Keratinocyte (primary cell): ENCODE data around the gene TRIM13. TPM values are rescaled to one million over a fixed set of nuclear protein-coding genes. Genes with fewer than 3 reads are reported as not detected.

ENCODE experiments used
- DNase-seq: peaks from one replicate; pipeline ENCODE4 v3.0.0-alpha.2; 2011; ENCODE audit warnings: low read depth, missing footprints, low spot score
- FAIRE-seq: peaks from 2 replicates; lab custom pipeline; 2011; peaks lifted over from hg19 to GRCh38; lab: Jason Lieb, UNC
- H2AFZ ChIP-seq: 2 replicates; pipeline ENCODE4 v1.6.0; 2012; ENCODE audit warnings: low read length, control low read depth, inconsistent platforms; ENCODE audit not compliant: control insufficient read depth
- H3K27ac ChIP-seq: 2 replicates; pipeline ENCODE4 v1.5.1; 2011; ENCODE audit warnings: low read length; ENCODE audit not compliant: control insufficient read depth, insufficient read depth
- H3K27me3 ChIP-seq: 3 replicates; pipeline ENCODE4 v1.6.0; 2011; ENCODE audit warnings: low read length; ENCODE audit not compliant: control insufficient read depth, insufficient read depth; ENCODE audit errors: extremely low read depth
- H3K36me3 ChIP-seq, 2 experiments: 2 replicates in 1 of 2; 3 replicates in 1 of 2; pipeline ENCODE4 v1.5.1; 2011; ENCODE audit warnings: low read length in 2 of 2, mild to moderate bottlenecking in 1 of 2; ENCODE audit not compliant: control insufficient read depth in 2 of 2, insufficient read depth in 2 of 2; ENCODE audit errors: extremely low read depth in 1 of 2
- H3K4me1 ChIP-seq: 3 replicates; pipeline ENCODE4 v1.5.1; 2011; ENCODE audit warnings: low read length; ENCODE audit not compliant: control insufficient read depth, insufficient read depth; ENCODE audit errors: extremely low read depth
- H3K4me2 ChIP-seq: 3 replicates; pipeline ENCODE4 v1.6.0; 2011; ENCODE audit warnings: low read depth, low read length; ENCODE audit not compliant: control insufficient read depth, insufficient read depth; ENCODE audit errors: extremely low read depth
- H3K4me3 ChIP-seq, 3 experiments: fragments of 200-600 bp in 1 of 3; sonication (generic) in 1 of 3; 2 replicates in 2 of 3; 3 replicates in 1 of 3; pipeline ENCODE4 v1.5.1; 2011 to 2016; ENCODE audit warnings: low read length in 3 of 3, mild to moderate bottlenecking in 3 of 3, control low read depth in 2 of 3, inconsistent platforms in 1 of 3, low read depth in 1 of 3, mixed read lengths in 1 of 3, mixed run types in 1 of 3, moderate library complexity in 1 of 3; ENCODE audit not compliant: control insufficient read depth in 2 of 3, insufficient read depth in 2 of 3; ENCODE audit errors: extremely low read depth in 1 of 3
- H3K79me2 ChIP-seq: 2 replicates; pipeline ENCODE4 v1.6.0; 2012; ENCODE audit warnings: low read length; ENCODE audit not compliant: control insufficient read depth, insufficient read depth
- H3K9ac ChIP-seq: 3 replicates; pipeline ENCODE4 v1.6.0; 2011; ENCODE audit warnings: low read length; ENCODE audit not compliant: control insufficient read depth, insufficient read depth; ENCODE audit errors: extremely low read depth
- H3K9me1 ChIP-seq: 3 replicates; pipeline ENCODE4 v1.6.0; 2011; ENCODE audit warnings: low read length; ENCODE audit not compliant: control insufficient read depth, insufficient read depth; ENCODE audit errors: extremely low read depth
- H3K9me3 ChIP-seq: 2 replicates; pipeline ENCODE4 v1.5.1; 2012; ENCODE audit warnings: low read depth, low read length; ENCODE audit not compliant: control insufficient read depth
- H4K20me1 ChIP-seq: 3 replicates; pipeline ENCODE4 v1.6.0; 2011; ENCODE audit warnings: low read length; ENCODE audit not compliant: control insufficient read depth, insufficient read depth; ENCODE audit errors: extremely low read depth
- EZH2 ChIP-seq: IDR thresholded peaks from one replicate; pipeline ENCODE4 v1.6.1; 2012; ENCODE audit warnings: inconsistent platforms, mild to moderate bottlenecking, low read length, moderate library complexity
- dilution Hi-C: fragments of 300-500 bp; cut with MboI; formaldehyde crosslinking; loops from one replicate; pipeline ENCODE4 v1.7.0; 2020; ENCODE audit warnings: low sequenced_read_pairs; ENCODE audit not compliant: extremely low pct_ligation_motif_present
- polyA plus RNA-seq, 5 experiments: library from polyadenylated mRNA; depleted of rRNA in 3 of 5; stranded (reverse) in 3 of 5; stranded (forward) in 1 of 5; unstranded in 1 of 5; fragments of >200 nt; gene quantifications; 1 replicate in 1 of 5; 2 replicates in 3 of 5; 3 replicates in 1 of 5; pipeline versions ENCODE4 v1.2.1 to v1.2.3, GENCODE V29; 2011 to 2012; ENCODE audit warnings: missing spikeins in 2 of 5, low read depth in 1 of 5, low replicate concordance in 1 of 5
- TF ChIP-seq, protein P1 (sequence below), 3 experiments: IDR thresholded peaks in 1 of 3; conservative IDR thresholded peaks in 1 of 3; optimal IDR thresholded peaks in 1 of 3; 2 replicates in 2 of 3; 3 replicates in 1 of 3; pipeline versions ENCODE3 to v1.5.1; 2011; ENCODE audit warnings: low read length in 3 of 3, mild to moderate bottlenecking in 3 of 3, moderate library complexity in 2 of 3, control low read depth in 1 of 3, inconsistent platforms in 1 of 3; ENCODE audit not compliant: insufficient read depth in 2 of 3; ENCODE audit errors: extremely low read depth in 1 of 3

Gene TRIM13
- polyA plus RNA-seq, 1 donor (not counting 4 experiments of a cell fraction or from before 2014, with no cell fraction given), result 26.5 TPM

- dilution Hi-C loops, result no loop called here
- no peak overlapping the region for H3K9ac ChIP-seq
- no peaks in the 10 kb centered on the region for H3K36me3 ChIP-seq
- H3K9me3 ChIP-seq, result no peaks in the 10 kb centered on the region
- no peak overlapping the region for H2AFZ ChIP-seq
- no peaks in the 10 kb centered on the region for H3K27me3 ChIP-seq
- H3K27ac ChIP-seq, result no peak overlapping the region
- H3K79me2 ChIP-seq, result no peaks in the 10 kb centered on the region
- H3K4me3 ChIP-seq, result no peak overlapping the region
- no peaks in the 10 kb centered on the region for H4K20me1 ChIP-seq
- H3K4me1 ChIP-seq, result peaks cover 3% of the 10 kb centered on the region
- no peak for TF ChIP-seq EZH2
- TF ChIP-seq, protein P1, sequence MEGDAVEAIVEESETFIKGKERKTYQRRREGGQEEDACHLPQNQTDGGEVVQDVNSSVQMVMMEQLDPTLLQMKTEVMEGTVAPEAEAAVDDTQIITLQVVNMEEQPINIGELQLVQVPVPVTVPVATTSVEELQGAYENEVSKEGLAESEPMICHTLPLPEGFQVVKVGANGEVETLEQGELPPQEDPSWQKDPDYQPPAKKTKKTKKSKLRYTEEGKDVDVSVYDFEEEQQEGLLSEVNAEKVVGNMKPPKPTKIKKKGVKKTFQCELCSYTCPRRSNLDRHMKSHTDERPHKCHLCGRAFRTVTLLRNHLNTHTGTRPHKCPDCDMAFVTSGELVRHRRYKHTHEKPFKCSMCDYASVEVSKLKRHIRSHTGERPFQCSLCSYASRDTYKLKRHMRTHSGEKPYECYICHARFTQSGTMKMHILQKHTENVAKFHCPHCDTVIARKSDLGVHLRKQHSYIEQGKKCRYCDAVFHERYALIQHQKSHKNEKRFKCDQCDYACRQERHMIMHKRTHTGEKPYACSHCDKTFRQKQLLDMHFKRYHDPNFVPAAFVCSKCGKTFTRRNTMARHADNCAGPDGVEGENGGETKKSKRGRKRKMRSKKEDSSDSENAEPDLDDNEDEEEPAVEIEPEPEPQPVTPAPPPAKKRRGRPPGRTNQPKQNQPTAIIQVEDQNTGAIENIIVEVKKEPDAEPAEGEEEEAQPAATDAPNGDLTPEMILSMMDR (optimal IDR thresholded peaks at IDR 0.05 in 1 of 3, IDR thresholded peaks at IDR 0.05 in 1 of 3, conservative IDR thresholded peaks at IDR 0.05 in 1 of 3; ENCODE audit: extremely low read depth in 1 of 3, insufficient read depth in 2 of 3, low read length in 3 of 3), result no peak
- no peak for DNase-seq
- H3K4me2 ChIP-seq, result no peak overlapping the region
- FAIRE-seq, result no peak
- H3K9me1 ChIP-seq, result no peaks in the 10 kb centered on the region
These were observed 16.6 kb upstream of the TRIM13 start for GRCh38 chr13:49980266-49980665.

DNA sequence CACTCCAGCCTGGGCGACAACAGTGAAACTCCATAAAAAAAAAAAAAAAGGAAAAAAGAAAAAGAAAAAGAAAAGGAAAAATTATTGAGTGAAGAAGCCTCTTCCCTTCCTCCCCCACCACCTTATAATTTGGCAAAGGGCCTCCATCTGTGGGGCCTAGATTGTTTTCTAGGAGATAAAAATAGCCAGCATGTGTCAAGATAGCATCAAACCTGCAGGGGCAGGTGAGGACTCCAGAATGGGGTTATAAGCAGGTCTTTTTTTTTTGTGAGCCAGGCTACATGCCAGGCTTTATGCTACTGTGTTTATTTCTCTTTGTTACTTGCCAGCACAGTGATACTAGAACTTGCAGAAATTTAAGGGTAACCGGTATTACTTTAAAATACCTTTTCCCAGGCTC is 11.7 kb upstream of the TRIM13 start:
- dilution Hi-C loops, result no loop called here

More for the DNA sequence above, 11.7 kb upstream of the TRIM13 start:
- H3K9me3 ChIP-seq, result no peaks in the 10 kb centered on the region
- H4K20me1 ChIP-seq, result no peaks in the 10 kb centered on the region
- H3K9me1 ChIP-seq, result no peaks in the 10 kb centered on the region
- FAIRE-seq, result no peak
- no peak for TF ChIP-seq EZH2
- TF ChIP-seq, protein P1 (optimal IDR thresholded peaks at IDR 0.05 in 1 of 3, IDR thresholded peaks at IDR 0.05 in 1 of 3, conservative IDR thresholded peaks at IDR 0.05 in 1 of 3; ENCODE audit: extremely low read depth in 1 of 3, insufficient read depth in 2 of 3, low read length in 3 of 3), result no peak
- DNase-seq, result no peak
- no peak overlapping the region for H3K4me3 ChIP-seq
- H3K27ac ChIP-seq, result no peak overlapping the region
- H3K4me2 ChIP-seq, result no peak overlapping the region
- H3K36me3 ChIP-seq, result no peaks in the 10 kb centered on the region
- no peak overlapping the region for H2AFZ ChIP-seq
- H3K9ac ChIP-seq, result no peak overlapping the region
- no peaks in the 10 kb centered on the region for H3K27me3 ChIP-seq
- H3K4me1 ChIP-seq, result no peaks in the 10 kb centered on the region
- H3K79me2 ChIP-seq, result no peaks in the 10 kb centered on the region
